B cell (primary cell): ENCODE data around the gene NPAS3. TPM values are rescaled to one million over a fixed set of nuclear protein-coding genes. Genes with fewer than 3 reads are reported as not detected.

Source experiments
- ATAC-seq: fragments of 200-7000 bp; cut with Tn5 transposase; one replicate; pipeline ENCODE4 v1.10.0; 2021; ENCODE audit warnings: low read depth, mild to moderate bottlenecking, moderate number of reproducible peaks, moderate library complexity
- CTCF ChIA-PET: fragments of 350-600 bp; sonication (Branson Sonifier 250); formaldehyde crosslinking; loops from one replicate; lab custom pipeline; 2021; ENCODE audit warnings: antibody characterized with exemption, inconsistent platforms; lab: Charles Lee
- POLR2A ChIA-PET: fragments of 350-600 bp; sonication (Branson Sonifier 250); formaldehyde crosslinking; loops from one replicate; lab custom pipeline; 2021; ENCODE audit warnings: antibody characterized with exemption; lab: Charles Lee
- DNase-seq: peaks from one replicate; pipeline ENCODE4 v3.0.0; 2013
- H2AFZ ChIP-seq: 2 replicates; pipeline ENCODE4 v1.6.1; 2012; ENCODE audit warnings: mild to moderate bottlenecking, low read depth, low read length; ENCODE audit not compliant: insufficient read depth, poor library complexity, severe bottlenecking
- H3K27ac ChIP-seq, 2 donors: 1 replicate in 1 of 2; 2 replicates in 1 of 2; pipeline ENCODE4 v1.5.1; 2012 to 2013; ENCODE audit warnings: low read length in 2 of 2, mild to moderate bottlenecking in 2 of 2, moderate library complexity in 1 of 2
- H3K27me3 ChIP-seq, 4 experiments: fragments of 200-600 bp in 1 of 4; sonication (generic) in 1 of 4; replicated peaks in 1 of 4; 1 replicate in 2 of 4; 2 replicates in 2 of 4; pipeline versions ENCODE4 v1.6.1 to v1.7.0; 2013 to 2016; ENCODE audit warnings: low read length in 3 of 4, mild to moderate bottlenecking in 2 of 4, mixed read lengths in 1 of 4, moderate library complexity in 1 of 4; ENCODE audit not compliant: insufficient read depth in 4 of 4, control insufficient read depth in 3 of 4; ENCODE audit errors: control extremely low read depth in 1 of 4
- H3K36me3 ChIP-seq, 2 experiments: replicated peaks in 1 of 2; 1 replicate in 1 of 2; 2 replicates in 1 of 2; pipeline versions ENCODE4 v1.6.1 to v1.7.1; 2013; ENCODE audit warnings: low read length in 1 of 2; ENCODE audit not compliant: insufficient read depth in 2 of 2, control insufficient read depth in 1 of 2; ENCODE audit errors: control extremely low read depth in 1 of 2, extremely low read depth in 1 of 2
- H3K4me1 ChIP-seq, 2 donors: fragments of 200-600 bp in 1 of 2; sonication (generic) in 1 of 2; 1 replicate in 1 of 2; 2 replicates in 1 of 2; pipeline versions ENCODE4 v1.5.1 to v1.6.1; 2013 to 2017; ENCODE audit warnings: low read length in 2 of 2; ENCODE audit not compliant: control insufficient read depth in 2 of 2, insufficient read depth in 2 of 2
- H3K4me2 ChIP-seq: replicated peaks from 2 replicates; pipeline ENCODE3; 2012; ENCODE audit warnings: mild to moderate bottlenecking, low read depth, low read length; ENCODE audit not compliant: poor library complexity, severe bottlenecking
- H3K4me3 ChIP-seq, 5 experiments: fragments of 200-600 bp in 1 of 5; sonication (generic) in 1 of 5; 1 replicate in 3 of 5; 2 replicates in 2 of 5; pipeline versions ENCODE4 v1.5.1 to v1.7.0; 2011 to 2016; ENCODE audit warnings: low read length in 4 of 5, mild to moderate bottlenecking in 4 of 5, low read depth in 2 of 5, control low read depth in 1 of 5, moderate library complexity in 1 of 5; ENCODE audit not compliant: insufficient read depth in 1 of 5; ENCODE audit errors: control extremely low read depth in 1 of 5, extremely low read depth in 1 of 5
- H3K79me2 ChIP-seq: fragments of 200-600 bp; sonication (generic); one replicate; pipeline ENCODE4 v1.6.0; 2016; ENCODE audit warnings: low read length; ENCODE audit not compliant: control insufficient read depth, insufficient read depth
- H3K9ac ChIP-seq: fragments of 200-600 bp; sonication (generic); 2 replicates; pipeline ENCODE4 v1.6.1; 2017; ENCODE audit warnings: mild to moderate bottlenecking, low read length, moderate library complexity
- H3K9me3 ChIP-seq, 3 donors: one replicate each; pipeline versions ENCODE4 v1.6.1 to v1.7.1; 2013; ENCODE audit warnings: low read length in 2 of 3; ENCODE audit not compliant: control insufficient read depth in 2 of 3, insufficient read depth in 1 of 3; ENCODE audit errors: control extremely low read depth in 1 of 3
- H4K20me1 ChIP-seq: 2 replicates; pipeline ENCODE4 v1.6.0; 2012; ENCODE audit warnings: mild to moderate bottlenecking, low read length; ENCODE audit not compliant: insufficient read depth, control insufficient read depth, poor library complexity, severe bottlenecking
- H3K27ac Mint-ChIP-seq: one replicate; pipeline ENCODE4 v1.8.0; 2021; ENCODE audit warnings: mixed read lengths
- H3K27me3 Mint-ChIP-seq: one replicate; pipeline ENCODE4 v1.8.0; 2021; ENCODE audit warnings: mixed read lengths
- H3K4me1 Mint-ChIP-seq: one replicate; pipeline ENCODE4 v1.8.0; 2021; ENCODE audit warnings: mixed read lengths
- H3K4me3 Mint-ChIP-seq: one replicate; pipeline ENCODE4 v1.8.0; 2021; ENCODE audit warnings: mixed read lengths
- H3K9me3 Mint-ChIP-seq: one replicate; pipeline ENCODE4 v1.8.0; 2022; ENCODE audit warnings: mixed read lengths; ENCODE audit not compliant: insufficient read depth
- CTCF ChIP-seq: fragments of 200-600 bp; IDR thresholded peaks from one replicate; pipeline ENCODE4 v1.8.0; 2022; ENCODE audit warnings: antibody characterized with exemption, mild to moderate bottlenecking
- EZH2 ChIP-seq: IDR thresholded peaks from 2 replicates; pipeline ENCODE4 v1.6.1; 2012; ENCODE audit warnings: borderline replicate concordance, low read depth, mild to moderate bottlenecking, moderate library complexity, low read length; ENCODE audit not compliant: insufficient read depth, poor library complexity, severe bottlenecking
- WGBS: methylation state at CpG from one replicate; pipeline ENCODE4 v1.1.5; 2013; ENCODE audit warnings: missing lambda C conversion rate; ENCODE audit not compliant: insufficient coverage; 5-methylcytosine and 5-hydroxymethylcytosine counted together
- intact Hi-C: fragments of 100-400 bp; cut with micrococcal nuclease; formaldehyde crosslinking; loops from one replicate; pipeline ENCODE4 v1.10.0; 2022
- polyA plus RNA-seq: library from polyadenylated mRNA; depleted of rRNA; stranded (reverse); fragments of >200 nt; gene quantifications from 2 replicates; pipeline ENCODE4 v1.2.3, GENCODE V29; 2012
- total RNA-seq, 2 donors: library from RNA; stranded (reverse); fragments of 120-200 nt in 1 of 2; gene quantifications; 1 replicate in 1 of 2; 2 replicates in 1 of 2; pipeline versions ENCODE4 v1.2.3 to v1.2.4, GENCODE V29; 2013 to 2022

Gene NPAS3
- total and polyA plus RNA-seq, 2 donors (not counting 1 experiment from before 2014, with no cell fraction given) = not detected

- no peak for DNase-seq
- no peak overlapping the region for H3K4me2 ChIP-seq
- H3K36me3 ChIP-seq = no peaks in the 10 kb centered on the region
- H3K4me3 Mint-ChIP-seq = no peak overlapping the region
- no peak overlapping the region for H3K9ac ChIP-seq
- H3K27ac ChIP-seq = no peak overlapping the region
- no peaks in the 10 kb centered on the region for H3K27me3 Mint-ChIP-seq
- ChIA-PET CTCF (no interaction called here), POLR2A (no interaction called here)
- no peaks in the 10 kb centered on the region for H3K4me1 Mint-ChIP-seq
- ATAC-seq = no peak
- no peaks in the 10 kb centered on the region for H3K9me3 ChIP-seq
- H3K27me3 ChIP-seq = no peaks in the 10 kb centered on the region
- H3K4me3 ChIP-seq = no peak overlapping the region
- no peak for TF ChIP-seq CTCF
- TF ChIP-seq EZH2 = no peak
- WGBS = no CpG with 5 or more reads among the region's 4 CpGs
- H3K79me2 ChIP-seq = no peaks in the 10 kb centered on the region
- no peaks in the 10 kb centered on the region for H3K4me1 ChIP-seq
- no peak overlapping the region for H2AFZ ChIP-seq
- no peaks in the 10 kb centered on the region for H3K9me3 Mint-ChIP-seq
- intact Hi-C loops = no loop called here
- H3K27ac Mint-ChIP-seq = no peak overlapping the region
- no peaks in the 10 kb centered on the region for H4K20me1 ChIP-seq
These were observed 650.1 kb downstream of the NPAS3 start for GRCh38 chr14:33588771-33589170.

- H3K4me1 Mint-ChIP-seq = no peaks in the 10 kb centered on the region
- Histone ChIP-seq H3K4me3 (no peak overlapping the region), H3K9ac (no peak overlapping the region), H3K4me2 (no peak overlapping the region), H3K4me1 (no peaks in the 10 kb centered on the region), H3K36me3 (no peaks in the 10 kb centered on the region), H2AFZ (no peak overlapping the region), H3K27me3 (no peaks in the 10 kb centered on the region), H3K27ac (no peak overlapping the region), H3K9me3 (no peaks in the 10 kb centered on the region), H4K20me1 (no peaks in the 10 kb centered on the region), H3K79me2 (no peaks in the 10 kb centered on the region)
- H3K27me3 Mint-ChIP-seq = no peaks in the 10 kb centered on the region
- 100% methylated on average over 1 of the region's 3 CpGs for WGBS
- no peaks in the 10 kb centered on the region for H3K9me3 Mint-ChIP-seq
- H3K4me3 Mint-ChIP-seq = no peak overlapping the region
- CTCF ChIA-PET = no interaction called here
- H3K27ac Mint-ChIP-seq = no peak overlapping the region
- POLR2A ChIA-PET = no interaction called here
- TF ChIP-seq EZH2 (no peak), CTCF (no peak)
- DNase-seq (no peak), ATAC-seq (no peak)
- intact Hi-C loops = no loop called here
These were observed 650.7 kb downstream of the NPAS3 start for GRCh38 chr14:33589334-33589733.
